IMR-90 (cell line): ENCODE data around the gene DVL3. TPM values are rescaled to one million over a fixed set of nuclear protein-coding genes. Genes with fewer than 3 reads are reported as not detected.

Experiments
- ATAC-seq: fragments of 200-7000 bp; cut with Tn5 transposase; 2 replicates; pipeline ENCODE4 v1.9.1; 2020; ENCODE audit warnings: low read depth, mild to moderate bottlenecking, moderate library complexity
- BruUV-seq: library from RNA; stranded (reverse); fragments of 400-500 nt; replicated peaks from 2 replicates; lab custom pipeline; 2021; lab: Mats Ljungman, UMichigan
- CTCF ChIA-PET: fragments of 300-600 bp; formaldehyde crosslinking; extraction: SDS; loops from one replicate; lab custom pipeline; 2021; ENCODE audit warnings: antibody characterized with exemption; lab: Yijun Ruan, JAX
- POLR2A ChIA-PET: fragments of 300-600 bp; sonication (Branson Sonifier 250); formaldehyde crosslinking; loops from one replicate; lab custom pipeline; 2022; ENCODE audit warnings: antibody characterized with exemption; ENCODE audit not compliant: unreplicated experiment; lab: Charles Lee
- DNase-seq: peaks from one replicate; pipeline ENCODE4 v3.0.0; 2013
- H2AFZ ChIP-seq: replicated peaks from 2 replicates; pipeline ENCODE3; 2013; ENCODE audit warnings: low read length, mild to moderate bottlenecking; ENCODE audit not compliant: poor library complexity
- H2AK5ac ChIP-seq: 2 replicates; pipeline ENCODE4 v1.6.1; 2013; ENCODE audit warnings: low read depth, low read length, inconsistent platforms
- H2AK9ac ChIP-seq: replicated peaks from 2 replicates; pipeline ENCODE3; 2013; ENCODE audit warnings: mild to moderate bottlenecking, low read depth, low read length, moderate library complexity; ENCODE audit not compliant: poor library complexity
- H2BK120ac ChIP-seq: 2 replicates; pipeline ENCODE4 v1.6.1; 2013; ENCODE audit warnings: low read depth, low read length, inconsistent platforms
- H2BK15ac ChIP-seq: 3 replicates; pipeline ENCODE4 v1.6.1; 2013; ENCODE audit warnings: low read depth, low read length, inconsistent platforms
- H2BK20ac ChIP-seq: 2 replicates; pipeline ENCODE4 v1.6.1; 2013; ENCODE audit warnings: low read depth, mild to moderate bottlenecking, inconsistent platforms, low read length, moderate library complexity
- H2BK5ac ChIP-seq: 2 replicates; pipeline ENCODE4 v1.6.1; 2013; ENCODE audit warnings: mild to moderate bottlenecking, low read depth, low read length, inconsistent platforms; ENCODE audit not compliant: poor library complexity, severe bottlenecking
- H3K14ac ChIP-seq: replicated peaks from 2 replicates; pipeline ENCODE4 v1.6.1; 2013; ENCODE audit warnings: low read depth, low read length, inconsistent platforms
- H3K18ac ChIP-seq: 2 replicates; pipeline ENCODE4 v1.6.1; 2013; ENCODE audit warnings: low read depth, low read length, control low read depth
- H3K23ac ChIP-seq: 2 replicates; pipeline ENCODE4 v1.6.1; 2013; ENCODE audit warnings: low read depth, low read length, inconsistent platforms
- H3K27ac ChIP-seq: 2 replicates; pipeline ENCODE4 v1.5.1; 2013; ENCODE audit warnings: mild to moderate bottlenecking, control low read depth, low read length; ENCODE audit not compliant: insufficient read depth
- H3K27me3 ChIP-seq: 2 replicates; pipeline ENCODE4 v1.6.1; 2013; ENCODE audit warnings: low read length; ENCODE audit not compliant: control insufficient read depth, insufficient read depth
- H3K36me3 ChIP-seq: 2 replicates; pipeline ENCODE4 v1.6.1; 2013; ENCODE audit warnings: low read length, mixed read lengths; ENCODE audit not compliant: control insufficient read depth, insufficient read depth
- H3K4ac ChIP-seq: 2 replicates; pipeline ENCODE4 v1.6.1; 2013; ENCODE audit warnings: low read depth, low read length, inconsistent platforms
- H3K4me1 ChIP-seq: 2 replicates; pipeline ENCODE4 v1.6.1; 2013; ENCODE audit warnings: low read length, mixed read lengths; ENCODE audit not compliant: control insufficient read depth, insufficient read depth
- H3K4me2 ChIP-seq: 2 replicates; pipeline ENCODE4 v1.6.1; 2013; ENCODE audit warnings: low read depth, mild to moderate bottlenecking, control low read depth, low read length, moderate library complexity
- H3K4me3 ChIP-seq: 2 replicates; pipeline ENCODE4 v1.5.1; 2013; ENCODE audit warnings: low read depth, mild to moderate bottlenecking, control low read depth, low read length, moderate library complexity; ENCODE audit not compliant: insufficient read depth
- H3K56ac ChIP-seq: 2 replicates; pipeline ENCODE4 v1.6.1; 2013; ENCODE audit warnings: low read length, inconsistent platforms; ENCODE audit not compliant: insufficient read depth; ENCODE audit errors: extremely low read depth
- H3K79me1 ChIP-seq, 2 experiments: 2 replicates each; pipeline ENCODE4 v1.6.1; 2013; ENCODE audit warnings: low read length in 2 of 2, inconsistent platforms in 1 of 2, low read depth in 1 of 2
- H3K9ac ChIP-seq: 2 replicates; pipeline ENCODE4 v1.6.1; 2013; ENCODE audit warnings: low read depth, low read length, control low read depth
- H3K9me1 ChIP-seq: 2 replicates; pipeline ENCODE4 v1.6.1; 2013; ENCODE audit warnings: low read length, inconsistent platforms; ENCODE audit not compliant: insufficient read depth
- H3K9me3 ChIP-seq: 2 replicates; pipeline ENCODE4 v1.6.1; 2013; ENCODE audit warnings: low read length; ENCODE audit not compliant: control insufficient read depth, insufficient read depth
- H4K20me1 ChIP-seq: 2 replicates; pipeline ENCODE4 v1.6.1; 2013; ENCODE audit warnings: low read length, inconsistent platforms; ENCODE audit not compliant: insufficient read depth
- H4K5ac ChIP-seq: 2 replicates; pipeline ENCODE4 v1.6.1; 2013; ENCODE audit warnings: mild to moderate bottlenecking, low read depth, low read length, control low read depth
- H4K8ac ChIP-seq, 2 experiments: 2 replicates each; pipeline ENCODE4 v1.6.1; 2013; ENCODE audit warnings: low read depth in 2 of 2, low read length in 2 of 2, control low read depth in 1 of 2, inconsistent platforms in 1 of 2
- H4K91ac ChIP-seq: 2 replicates; pipeline ENCODE4 v1.6.1; 2013; ENCODE audit warnings: low read depth, low read length, inconsistent platforms; ENCODE audit not compliant: insufficient read depth
- BHLHE40 ChIP-seq: fragments of 150-350 bp; IDR thresholded peaks from 2 replicates; pipeline ENCODE4 v1.6.1; 2016; ENCODE audit warnings: mild to moderate bottlenecking, low read depth, low read length
- CEBPB ChIP-seq: IDR thresholded peaks from 2 replicates; pipeline ENCODE4 v1.6.1; 2012; ENCODE audit warnings: low read depth, low read length, improper control_type of control experiment
- CHD1 ChIP-seq: IDR thresholded peaks from 2 replicates; pipeline ENCODE4 v1.6.1; 2012; ENCODE audit warnings: low read depth, low read length, improper control_type of control experiment
- ELK1 ChIP-seq: fragments of 150-350 bp; IDR thresholded peaks from 2 replicates; pipeline ENCODE4 v1.6.1; 2016; ENCODE audit warnings: low read depth, mild to moderate bottlenecking, low read length, moderate library complexity, borderline replicate concordance
- FOS ChIP-seq: fragments of 150-350 bp; IDR thresholded peaks from 2 replicates; pipeline ENCODE4 v1.6.1; 2016; ENCODE audit warnings: low read depth, low read length
- MAFK ChIP-seq: IDR thresholded peaks from 2 replicates; pipeline ENCODE4 v1.6.1; 2012; ENCODE audit warnings: low read depth, low read length, improper control_type of control experiment
- MAZ ChIP-seq: IDR thresholded peaks from 2 replicates; pipeline ENCODE4 v1.6.1; 2012; ENCODE audit warnings: low read depth, mild to moderate bottlenecking, low read length, improper control_type of control experiment, moderate library complexity, borderline replicate concordance
- NFE2L2 ChIP-seq: fragments of 150-350 bp; IDR thresholded peaks from 2 replicates; pipeline ENCODE4 v1.6.1; 2016; ENCODE audit warnings: low read depth, mild to moderate bottlenecking, low read length
- POLR2A ChIP-seq: IDR thresholded peaks from 2 replicates; pipeline ENCODE4 v1.6.1; 2012; ENCODE audit warnings: mild to moderate bottlenecking, low read depth, low read length
- RAD21 ChIP-seq: IDR thresholded peaks from 2 replicates; pipeline ENCODE4 v1.6.1; 2012; ENCODE audit warnings: low read length, improper control_type of control experiment
- RCOR1 ChIP-seq: IDR thresholded peaks from 2 replicates; pipeline ENCODE4 v1.6.1; 2012; ENCODE audit warnings: mild to moderate bottlenecking, low read length, improper control_type of control experiment; ENCODE audit not compliant: insufficient replicate concordance
- RFX5 ChIP-seq: IDR thresholded peaks from 2 replicates; pipeline ENCODE4 v1.8.0; 2012; ENCODE audit warnings: low read depth, mild to moderate bottlenecking, low read length, moderate library complexity
- SMC3 ChIP-seq: fragments of 150-350 bp; IDR thresholded peaks from 2 replicates; pipeline ENCODE4 v1.6.1; 2016; ENCODE audit warnings: low read depth, mild to moderate bottlenecking, antibody characterized with exemption, low read length, moderate library complexity
- WGBS, 2 experiments: methylation state at CpG; one replicate each; pipeline versions ENCODE4 v1.1.5 to v1.1.7; 2013; ENCODE audit warnings: missing lambda C conversion rate in 2 of 2; ENCODE audit not compliant: insufficient read length in 1 of 2; ENCODE audit errors: extremely low coverage in 2 of 2; 5-methylcytosine and 5-hydroxymethylcytosine counted together
- dilution Hi-C: fragments of 300-500 bp; cut with HindIII; formaldehyde crosslinking; loops from one replicate; pipeline ENCODE4 v1.14.3; 2018; ENCODE audit warnings: low sequenced_read_pairs; ENCODE audit not compliant: unreplicated experiment
- in situ Hi-C: fragments of 300-500 bp; cut with MboI; formaldehyde crosslinking; loops from 3 replicates; pipeline ENCODE4 v1.14.3; 2019; ENCODE audit warnings: low sequenced_read_pairs, inconsistent platforms, mixed read lengths
- intact Hi-C: fragments of 100-400 bp; cut with micrococcal nuclease; formaldehyde crosslinking; loops from 2 replicates; pipeline ENCODE4 v1.10.0; 2022
- polyA plus RNA-seq, 3 experiments: library from polyadenylated mRNA; depleted of rRNA; stranded (reverse); fragments of >200 nt; gene quantifications; 2 replicates each; pipeline ENCODE4 v1.2.3, GENCODE V29; 2012; ENCODE audit warnings: low replicate concordance in 1 of 3
- total RNA-seq: library from RNA; depleted of rRNA; stranded (reverse); fragments of >200 nt; gene quantifications from 2 replicates; pipeline ENCODE4 v1.2.3, GENCODE V29; 2012
- TF ChIP-seq, protein P1 (sequence below): conservative IDR thresholded peaks from 2 replicates; pipeline ENCODE4 v1.5.1; 2012; ENCODE audit warnings: mild to moderate bottlenecking, low read depth, low read length, improper control_type of control experiment
- TF ChIP-seq, protein P2 (sequence below): fragments of 150-350 bp; IDR thresholded peaks from 2 replicates; pipeline ENCODE4 v1.6.1; 2017; ENCODE audit warnings: mild to moderate bottlenecking, antibody characterized with exemption, low read length, low read depth

The DVL3 gene
- total and polyA plus RNA-seq, 2 of the 4 experiments (the other 2 are of a cell fraction): 23.3 to 40.4 TPM

DNA sequence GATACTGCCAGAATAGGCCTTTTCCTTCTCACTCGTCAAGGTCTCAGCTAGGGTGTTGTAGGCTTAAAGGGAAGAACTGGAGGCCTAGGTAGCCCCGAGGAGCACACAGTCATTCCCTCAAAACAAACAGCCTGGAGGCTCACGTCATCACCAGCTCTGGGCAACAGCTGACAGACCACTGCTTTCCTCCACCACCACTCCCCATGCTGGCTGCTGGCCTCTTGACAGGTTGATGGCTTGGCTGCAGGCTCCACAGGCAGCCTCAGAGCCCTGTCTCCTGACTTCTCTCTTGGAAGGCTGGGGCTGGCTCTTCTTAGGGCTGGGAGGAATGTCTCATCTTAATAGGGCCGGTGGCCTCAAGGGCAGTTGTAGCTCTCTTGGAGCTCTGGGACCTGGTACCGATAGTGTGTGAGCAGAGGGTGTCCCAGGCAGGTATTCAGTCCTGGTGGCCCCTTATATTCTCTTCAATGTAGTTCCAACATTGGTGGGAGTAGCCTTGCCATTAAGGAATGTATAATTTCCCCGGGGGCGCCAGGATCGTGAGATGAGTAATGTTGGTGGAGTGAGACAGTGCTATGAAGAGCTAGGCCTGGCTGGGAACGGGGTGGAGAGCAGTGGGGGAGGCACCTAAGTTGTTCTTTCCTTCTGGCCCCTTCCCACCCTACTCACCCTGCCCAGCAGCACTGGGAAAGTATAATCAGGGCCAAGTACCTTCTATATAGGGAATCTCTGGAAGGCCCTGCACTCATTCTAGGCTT, 13.4 kb downstream of the DVL3 start:
- Histone ChIP-seq H3K23ac (0 out of 2 replicates have a peak overlapping the region, but pooled peaks have one; percentile 17), H4K5ac (no peak overlapping the region), H3K9me3 (no peaks in the 10 kb centered on the region), H3K27me3 (no peaks in the 10 kb centered on the region), H3K4me2 (no peak overlapping the region), H3K4ac (peak overlapping the region; percentile 39; the same call in 1 of the 2 replicates), H2AK9ac (peak overlapping the region; percentile 47), H3K4me1 (peaks cover 18% of the 10 kb centered on the region), H3K14ac (no peak overlapping the region), H4K8ac (no peak overlapping the region), H2BK15ac (no peak overlapping the region), H3K4me3 (no peak overlapping the region), H2BK120ac (no peak overlapping the region), H3K27ac (no peak overlapping the region; the same call in 1 of the 2 replicates), H2AK5ac (no peak overlapping the region; the same call in none of the 2 replicates), H3K9me1 (peaks cover 23% of the 10 kb centered on the region), H2AFZ (no peak overlapping the region), H3K18ac (no peak overlapping the region), H3K9ac (no peak overlapping the region), H4K20me1 (peaks cover 51% of the 10 kb centered on the region), H2BK5ac (peak overlapping the region; percentile 24), H3K56ac (no peak overlapping the region), H3K79me1 (peaks cover 31 to 80% of the 10 kb centered on the region in 2 experiments), H2BK20ac (no peak overlapping the region), H3K36me3 (peaks cover 78% of the 10 kb centered on the region), H4K91ac (no peak overlapping the region)
- CTCF ChIA-PET: no interaction called here
- DNase-seq: peak; percentile 84
- no CpG with 5 or more reads among the region's 9 CpGs for WGBS, 2 experiments
- dilution Hi-C loops: no loop called here
- in situ Hi-C loops: no loop called here
- peak; percentile 57 for ATAC-seq
- intact Hi-C loops: no loop called here
- BruUV-seq: no TSS peak
- POLR2A ChIA-PET: no interaction called here
- TF ChIP-seq CEBPB: no peak
- TF ChIP-seq SMC3: no peak
- TF ChIP-seq RFX5: peak; percentile 79
- no peak for TF ChIP-seq POLR2A
- TF ChIP-seq, protein P1, sequence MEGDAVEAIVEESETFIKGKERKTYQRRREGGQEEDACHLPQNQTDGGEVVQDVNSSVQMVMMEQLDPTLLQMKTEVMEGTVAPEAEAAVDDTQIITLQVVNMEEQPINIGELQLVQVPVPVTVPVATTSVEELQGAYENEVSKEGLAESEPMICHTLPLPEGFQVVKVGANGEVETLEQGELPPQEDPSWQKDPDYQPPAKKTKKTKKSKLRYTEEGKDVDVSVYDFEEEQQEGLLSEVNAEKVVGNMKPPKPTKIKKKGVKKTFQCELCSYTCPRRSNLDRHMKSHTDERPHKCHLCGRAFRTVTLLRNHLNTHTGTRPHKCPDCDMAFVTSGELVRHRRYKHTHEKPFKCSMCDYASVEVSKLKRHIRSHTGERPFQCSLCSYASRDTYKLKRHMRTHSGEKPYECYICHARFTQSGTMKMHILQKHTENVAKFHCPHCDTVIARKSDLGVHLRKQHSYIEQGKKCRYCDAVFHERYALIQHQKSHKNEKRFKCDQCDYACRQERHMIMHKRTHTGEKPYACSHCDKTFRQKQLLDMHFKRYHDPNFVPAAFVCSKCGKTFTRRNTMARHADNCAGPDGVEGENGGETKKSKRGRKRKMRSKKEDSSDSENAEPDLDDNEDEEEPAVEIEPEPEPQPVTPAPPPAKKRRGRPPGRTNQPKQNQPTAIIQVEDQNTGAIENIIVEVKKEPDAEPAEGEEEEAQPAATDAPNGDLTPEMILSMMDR: no peak
- no peak for TF ChIP-seq ELK1
- no peak for TF ChIP-seq BHLHE40
- no peak for TF ChIP-seq MAZ
- TF ChIP-seq MAFK: no peak
- no peak for TF ChIP-seq CHD1
- no peak for TF ChIP-seq NFE2L2
- TF ChIP-seq RCOR1: no peak
- no peak for TF ChIP-seq RAD21
- no peak for TF ChIP-seq FOS
- TF ChIP-seq, protein P2, sequence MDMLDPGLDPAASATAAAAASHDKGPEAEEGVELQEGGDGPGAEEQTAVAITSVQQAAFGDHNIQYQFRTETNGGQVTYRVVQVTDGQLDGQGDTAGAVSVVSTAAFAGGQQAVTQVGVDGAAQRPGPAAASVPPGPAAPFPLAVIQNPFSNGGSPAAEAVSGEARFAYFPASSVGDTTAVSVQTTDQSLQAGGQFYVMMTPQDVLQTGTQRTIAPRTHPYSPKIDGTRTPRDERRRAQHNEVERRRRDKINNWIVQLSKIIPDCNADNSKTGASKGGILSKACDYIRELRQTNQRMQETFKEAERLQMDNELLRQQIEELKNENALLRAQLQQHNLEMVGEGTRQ: peak; percentile 26; the same call in 1 of the 2 replicates
